Fibroblast of lung (primary cell): ENCODE data around the gene EXOC2. TPM values are rescaled to one million over a fixed set of nuclear protein-coding genes. Genes with fewer than 3 reads are reported as not detected.

Source experiments
- DNase-seq, 2 donors: peaks; one replicate each; pipeline versions ENCODE4 v3.0.0 to v3.0.0-alpha.2; 2010; ENCODE audit warnings: low read depth in 2 of 2
- H2AFZ ChIP-seq: 2 replicates; pipeline ENCODE4 v1.5.1; 2012; ENCODE audit warnings: low read length, control low read depth, inconsistent platforms
- H3K27ac ChIP-seq: 2 replicates; pipeline ENCODE4 v1.5.1; 2011; ENCODE audit warnings: low read length, control low read depth; ENCODE audit not compliant: insufficient read depth
- H3K27me3 ChIP-seq: 2 replicates; pipeline ENCODE4 v1.5.1; 2011; ENCODE audit warnings: mild to moderate bottlenecking, low read length; ENCODE audit not compliant: control insufficient read depth, insufficient read depth
- H3K36me3 ChIP-seq: 2 replicates; pipeline ENCODE4 v1.5.1; 2011; ENCODE audit warnings: low read length; ENCODE audit not compliant: control insufficient read depth, insufficient read depth
- H3K4me1 ChIP-seq: 2 replicates; pipeline ENCODE4 v1.5.1; 2011; ENCODE audit warnings: low read length; ENCODE audit not compliant: control insufficient read depth, insufficient read depth; ENCODE audit errors: extremely low read depth
- H3K4me2 ChIP-seq: 2 replicates; pipeline ENCODE4 v1.5.1; 2011; ENCODE audit warnings: low read length, control low read depth; ENCODE audit not compliant: insufficient read depth; ENCODE audit errors: extremely low read depth
- H3K4me3 ChIP-seq, 4 experiments: fragments of 200-600 bp in 1 of 4; sonication (generic) in 1 of 4; replicated peaks in 1 of 4; 2 replicates each; pipeline ENCODE4 v1.5.1; 2011 to 2016; ENCODE audit warnings: low read length in 4 of 4, low read depth in 3 of 4, mild to moderate bottlenecking in 3 of 4, control low read depth in 2 of 4, inconsistent platforms in 1 of 4, mixed read lengths in 1 of 4; ENCODE audit not compliant: insufficient read depth in 1 of 4; ENCODE audit errors: control extremely low read depth in 1 of 4
- H3K79me2 ChIP-seq: 2 replicates; pipeline ENCODE4 v1.5.1; 2012; ENCODE audit warnings: mild to moderate bottlenecking, low read length, inconsistent platforms; ENCODE audit not compliant: control insufficient read depth, insufficient read depth
- H3K9ac ChIP-seq: 2 replicates; pipeline ENCODE4 v1.5.1; 2011; ENCODE audit warnings: mild to moderate bottlenecking, low read length, control low read depth; ENCODE audit not compliant: insufficient read depth
- H3K9me3 ChIP-seq: 2 replicates; pipeline ENCODE4 v1.5.1; 2012; ENCODE audit warnings: low read depth, low read length; ENCODE audit not compliant: control insufficient read depth, insufficient read depth
- H4K20me1 ChIP-seq: 2 replicates; pipeline ENCODE4 v1.5.1; 2011; ENCODE audit warnings: low read length; ENCODE audit not compliant: control insufficient read depth, insufficient read depth; ENCODE audit errors: extremely low read depth
- EZH2 ChIP-seq: IDR thresholded peaks from 2 replicates; pipeline ENCODE4 v1.5.1; 2012; ENCODE audit warnings: low read length, control low read depth, mild to moderate bottlenecking; ENCODE audit errors: missing control alignments
- polyA plus RNA-seq, 2 donors: library from polyadenylated mRNA; depleted of rRNA in 1 of 2; stranded (reverse) in 1 of 2; unstranded in 1 of 2; fragments of >200 nt; gene quantifications; 2 replicates each; pipeline ENCODE4 v1.2.1, GENCODE V29; 2011 to 2012; ENCODE audit warnings: missing spikeins in 1 of 2
- total RNA-seq: library from RNA; depleted of rRNA; stranded (reverse); fragments of >200 nt; gene quantifications from 2 replicates; pipeline ENCODE4 v1.2.1, GENCODE V29; 2014
- TF ChIP-seq, protein P1 (sequence below), 2 donors: IDR thresholded peaks in 1 of 2; conservative IDR thresholded peaks in 1 of 2; 1 replicate in 1 of 2; 2 replicates in 1 of 2; pipeline ENCODE4 v1.5.1; 2011 to 2012; ENCODE audit warnings: low read length in 2 of 2, control low read depth in 1 of 2, inconsistent platforms in 1 of 2, low read depth in 1 of 2, mild to moderate bottlenecking in 1 of 2

Gene EXOC2
- total and polyA plus RNA-seq, 2 donors (not counting 1 experiment from before 2014, with no cell fraction given), result 19.7 to 42.3 TPM

DNA sequence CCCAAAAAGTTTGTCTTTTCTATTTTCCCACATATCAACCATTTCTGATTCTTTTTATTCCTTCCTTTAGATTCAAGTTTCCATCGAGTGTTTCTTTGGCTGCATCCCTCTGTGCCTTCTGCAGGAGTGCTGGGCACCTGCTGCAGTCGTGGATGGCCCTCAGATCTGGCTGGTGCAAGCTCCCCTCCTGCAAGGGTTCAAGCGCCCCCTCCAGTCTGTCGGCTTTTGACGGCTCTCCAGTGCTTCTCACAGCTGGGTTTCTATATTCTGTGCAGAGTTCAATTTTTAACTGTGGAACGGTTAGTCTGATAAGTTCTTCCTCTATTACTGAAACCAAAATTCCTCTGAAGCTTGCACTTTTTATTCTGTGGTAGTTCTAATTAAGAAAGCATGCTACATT lies 168.1 kb downstream of the EXOC2 start:
- no peak for DNase-seq
- Histone ChIP-seq H3K9ac (no peak overlapping the region), H3K4me1 (no peaks in the 10 kb centered on the region), H3K27ac (no peak overlapping the region), H3K4me2 (no peak overlapping the region), H4K20me1 (no peaks in the 10 kb centered on the region), H3K9me3 (no peaks in the 10 kb centered on the region), H3K36me3 (no peaks in the 10 kb centered on the region), H3K4me3 (no peak overlapping the region), H3K79me2 (no peaks in the 10 kb centered on the region), H2AFZ (no peak overlapping the region), H3K27me3 (no peaks in the 10 kb centered on the region)
- TF ChIP-seq, protein P1, sequence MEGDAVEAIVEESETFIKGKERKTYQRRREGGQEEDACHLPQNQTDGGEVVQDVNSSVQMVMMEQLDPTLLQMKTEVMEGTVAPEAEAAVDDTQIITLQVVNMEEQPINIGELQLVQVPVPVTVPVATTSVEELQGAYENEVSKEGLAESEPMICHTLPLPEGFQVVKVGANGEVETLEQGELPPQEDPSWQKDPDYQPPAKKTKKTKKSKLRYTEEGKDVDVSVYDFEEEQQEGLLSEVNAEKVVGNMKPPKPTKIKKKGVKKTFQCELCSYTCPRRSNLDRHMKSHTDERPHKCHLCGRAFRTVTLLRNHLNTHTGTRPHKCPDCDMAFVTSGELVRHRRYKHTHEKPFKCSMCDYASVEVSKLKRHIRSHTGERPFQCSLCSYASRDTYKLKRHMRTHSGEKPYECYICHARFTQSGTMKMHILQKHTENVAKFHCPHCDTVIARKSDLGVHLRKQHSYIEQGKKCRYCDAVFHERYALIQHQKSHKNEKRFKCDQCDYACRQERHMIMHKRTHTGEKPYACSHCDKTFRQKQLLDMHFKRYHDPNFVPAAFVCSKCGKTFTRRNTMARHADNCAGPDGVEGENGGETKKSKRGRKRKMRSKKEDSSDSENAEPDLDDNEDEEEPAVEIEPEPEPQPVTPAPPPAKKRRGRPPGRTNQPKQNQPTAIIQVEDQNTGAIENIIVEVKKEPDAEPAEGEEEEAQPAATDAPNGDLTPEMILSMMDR (conservative IDR thresholded peaks at IDR 0.05 in 1 of 2, IDR thresholded peaks at IDR 0.05 in 1 of 2; ENCODE audit: low read depth in 1 of 2, low read length in 2 of 2), result no peak
- TF ChIP-seq EZH2, result no peak

DNA sequence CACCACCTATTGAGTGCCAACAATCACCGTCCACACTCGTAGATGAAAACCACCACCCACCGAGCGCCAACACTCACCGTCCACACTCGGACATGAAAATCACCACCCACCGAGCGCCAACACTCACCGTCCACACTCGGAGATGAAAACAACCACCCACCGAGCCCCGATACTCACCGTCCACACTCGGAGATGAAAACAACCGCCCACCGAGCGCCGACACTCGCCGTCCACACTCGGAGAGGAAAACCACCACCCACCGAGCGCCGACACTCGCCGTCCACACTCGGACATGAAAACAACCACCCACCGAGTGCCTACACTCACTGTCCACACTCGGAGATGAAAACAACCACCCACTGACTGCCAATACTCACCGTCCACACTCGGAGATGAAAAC lies 172.1 kb downstream of the EXOC2 start:
- DNase-seq, result no peak
- no peak overlapping the region for H3K4me3 ChIP-seq
- H3K4me1 ChIP-seq, result no peaks in the 10 kb centered on the region
- no peak overlapping the region for H3K27ac ChIP-seq
- no peaks in the 10 kb centered on the region for H3K27me3 ChIP-seq
- no peaks in the 10 kb centered on the region for H3K36me3 ChIP-seq
- H3K9me3 ChIP-seq, result no peaks in the 10 kb centered on the region
- H3K79me2 ChIP-seq, result no peaks in the 10 kb centered on the region
- TF ChIP-seq, protein P1 (conservative IDR thresholded peaks at IDR 0.05 in 1 of 2, IDR thresholded peaks at IDR 0.05 in 1 of 2; ENCODE audit: low read depth in 1 of 2, low read length in 2 of 2), result no peak
- TF ChIP-seq EZH2, result no peak
- H3K4me2 ChIP-seq, result no peak overlapping the region
- no peaks in the 10 kb centered on the region for H4K20me1 ChIP-seq
- no peak overlapping the region for H2AFZ ChIP-seq
- no peak overlapping the region for H3K9ac ChIP-seq

DNA sequence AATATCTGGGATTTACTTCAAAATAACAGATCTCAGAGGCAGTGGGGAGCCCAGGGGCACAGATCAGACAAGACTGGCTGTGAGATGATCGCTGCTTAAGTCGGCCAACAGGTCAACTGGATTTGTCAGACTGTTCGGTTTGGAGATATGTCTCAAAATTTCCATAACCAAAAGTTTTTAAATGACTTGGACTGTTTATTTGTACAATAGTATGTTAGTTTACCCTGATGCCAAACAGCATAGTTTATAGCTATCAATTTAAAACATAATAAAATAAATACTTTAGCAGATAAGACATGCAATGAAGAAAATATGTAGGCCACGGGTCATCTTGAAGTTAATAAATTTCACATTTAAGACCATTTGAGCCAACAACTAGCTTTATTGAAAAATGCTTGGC lies 174.7 kb downstream of the EXOC2 start:
- no peak overlapping the region for H3K9ac ChIP-seq
- H3K27me3 ChIP-seq, result no peaks in the 10 kb centered on the region
- no peaks in the 10 kb centered on the region for H3K9me3 ChIP-seq
- TF ChIP-seq, protein P1 (conservative IDR thresholded peaks at IDR 0.05 in 1 of 2, IDR thresholded peaks at IDR 0.05 in 1 of 2; ENCODE audit: low read depth in 1 of 2, low read length in 2 of 2), result no peak
- TF ChIP-seq EZH2, result no peak
- H4K20me1 ChIP-seq, result no peaks in the 10 kb centered on the region
- H3K36me3 ChIP-seq, result no peaks in the 10 kb centered on the region
- H3K27ac ChIP-seq, result no peak overlapping the region
- H3K4me3 ChIP-seq, result no peak overlapping the region
- H3K4me1 ChIP-seq, result no peaks in the 10 kb centered on the region
- no peak overlapping the region for H2AFZ ChIP-seq
- DNase-seq, result peak in 1 of 2 donors; percentile 65
- no peak overlapping the region for H3K4me2 ChIP-seq
- H3K79me2 ChIP-seq, result no peaks in the 10 kb centered on the region
